HG02943 (cell line): ENCODE results near the gene BCL7A.
"Not testable (repeated sequence)": the region's sequence is repeated elsewhere in the genome, so short reads cannot be mapped to it uniquely, and the experiment has no call there.

Experiments
- ATAC-seq: cut with Tn5 transposase; IDR thresholded peaks from one replicate; pipeline ENCODE4 v1.9.1; 2021; ENCODE audit warnings: mild to moderate bottlenecking, low read depth, moderate library complexity; ENCODE audit not compliant: unreplicated experiment

The BCL7A gene

DNA sequence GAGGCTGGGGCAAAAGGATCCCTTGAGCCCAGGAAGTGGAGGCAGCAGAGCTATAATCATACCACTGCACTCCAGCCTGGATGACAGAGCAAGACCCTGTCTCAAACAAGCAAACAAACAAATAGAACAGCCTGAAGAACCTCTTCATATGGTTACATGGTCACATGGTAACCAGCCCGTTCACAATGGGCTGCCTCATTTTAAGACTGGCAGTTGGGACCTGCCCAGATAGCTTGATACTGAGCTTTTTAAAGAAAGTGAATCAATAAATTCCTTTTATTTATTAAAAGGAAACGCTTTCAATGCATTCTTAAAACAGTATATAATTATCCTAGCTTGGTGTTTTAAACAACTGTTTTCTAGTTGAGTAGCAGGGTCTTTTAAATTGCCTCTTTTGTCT lies 67.4 kb downstream of the BCL7A start:
- ATAC-seq = no peak

GRCh38 chr12:122090759-122091515 lies 69.3 kb downstream of the BCL7A start:
- no peak for ATAC-seq

DNA sequence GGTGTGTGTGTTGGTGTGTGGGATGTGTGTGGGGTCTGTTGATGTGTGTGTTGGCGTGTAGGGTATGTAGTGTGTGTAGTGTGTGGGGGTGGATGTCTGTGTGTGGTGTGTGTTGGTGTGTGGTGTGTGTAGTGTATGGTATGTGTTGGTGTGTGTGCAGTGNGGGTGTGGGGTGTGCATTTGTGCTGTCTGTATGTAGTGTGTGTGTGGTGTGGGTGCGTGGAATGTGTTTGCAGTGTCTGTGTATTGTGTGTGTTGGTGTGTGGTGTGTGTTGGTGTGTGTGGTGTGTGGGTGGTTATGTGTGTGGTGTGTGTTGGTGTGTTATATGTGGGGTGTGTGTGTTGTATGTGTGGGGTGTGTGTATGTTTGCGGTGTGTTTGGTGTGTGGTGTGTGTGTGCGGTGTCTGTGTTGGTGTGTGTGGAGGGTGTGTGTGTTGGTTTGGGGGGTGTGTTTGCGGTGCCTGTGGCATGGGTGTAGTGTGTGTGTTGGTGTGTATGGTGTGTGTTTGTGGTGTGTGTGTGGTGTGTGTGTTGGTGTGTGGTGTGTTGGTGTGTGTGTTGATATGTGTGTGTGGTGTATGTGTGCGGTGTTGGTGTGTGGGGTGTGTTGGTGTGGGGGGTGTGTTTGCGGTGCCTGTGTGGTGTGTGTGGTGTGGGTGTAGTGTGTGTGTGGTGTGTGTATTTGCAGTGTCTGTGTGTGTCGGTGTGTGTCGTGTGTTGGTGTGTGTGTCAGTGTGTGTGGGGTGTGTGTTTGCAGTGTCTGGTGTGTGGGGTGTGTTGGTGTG lies 71.6 kb downstream of the BCL7A start:
- ATAC-seq = no peak

DNA sequence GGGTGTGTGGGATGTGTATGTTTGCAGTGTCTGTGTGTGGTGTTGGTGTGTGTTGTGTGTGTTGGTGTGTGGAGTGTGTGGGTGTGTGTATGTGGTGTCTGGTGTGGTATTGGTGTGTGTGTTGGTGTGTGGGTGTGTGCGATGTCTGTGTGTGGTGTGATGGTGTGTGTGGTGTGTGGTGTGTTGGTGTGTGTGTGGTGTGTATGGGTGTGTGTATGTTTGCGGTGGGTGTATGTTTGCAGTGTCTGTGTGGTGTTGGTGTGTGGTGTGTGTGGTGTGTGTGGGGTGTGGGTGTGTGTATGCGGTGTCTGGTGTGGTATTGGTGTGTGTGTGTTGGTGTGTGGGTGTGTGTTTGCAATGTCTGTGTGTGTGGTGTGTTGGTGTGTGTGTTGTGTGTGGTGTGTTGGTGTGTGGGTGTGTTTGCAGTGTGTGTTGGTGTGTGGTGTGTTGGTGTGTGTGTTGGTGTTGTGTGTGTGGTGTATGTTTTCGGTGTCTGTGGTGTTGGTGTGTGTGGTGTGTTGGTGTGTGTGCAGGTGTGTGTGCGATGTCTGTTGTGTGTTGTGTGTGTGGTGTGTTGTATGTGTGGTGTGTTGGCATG lies 72.6 kb downstream of the BCL7A start:
- no peak for ATAC-seq

GRCh38 chr12:122094735-122095631 lies 73.3 kb downstream of the BCL7A start:
- no peak for ATAC-seq

- no peak for ATAC-seq
Measured at GRCh38 chr12:122096014-122096413, 74.3 kb downstream of the BCL7A start.

DNA sequence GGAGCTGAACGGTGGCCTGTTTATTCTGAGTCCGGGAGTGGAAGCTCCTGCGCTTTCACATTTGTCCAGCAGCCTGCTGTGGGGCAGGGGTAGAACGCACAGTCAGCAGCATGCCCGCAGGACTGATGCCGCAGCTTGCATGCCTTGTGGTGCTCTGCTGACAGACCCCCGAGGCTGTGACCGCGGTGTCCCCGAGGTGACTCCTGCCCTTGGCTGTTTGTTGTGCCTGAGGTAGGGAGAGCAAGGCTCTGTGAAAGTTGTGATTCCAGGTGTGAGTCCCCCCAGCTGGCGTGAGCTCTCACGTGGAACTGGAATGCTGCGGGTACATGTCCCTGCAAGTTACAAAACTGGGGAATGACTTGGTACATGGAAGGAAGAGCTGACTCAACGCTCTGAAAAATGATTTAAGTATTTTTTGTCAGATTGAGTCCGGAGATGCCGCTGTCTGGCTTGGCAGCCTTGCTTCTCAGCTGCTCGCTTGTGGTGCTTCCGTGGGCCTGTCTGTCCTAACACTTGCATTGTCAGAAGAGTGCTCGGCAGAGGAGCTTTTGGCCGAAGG lies 75.0 kb downstream of the BCL7A start:
- no peak for ATAC-seq

GRCh38 chr12:122097584-122097926 lies 75.9 kb downstream of the BCL7A start:
- ATAC-seq = no peak

DNA sequence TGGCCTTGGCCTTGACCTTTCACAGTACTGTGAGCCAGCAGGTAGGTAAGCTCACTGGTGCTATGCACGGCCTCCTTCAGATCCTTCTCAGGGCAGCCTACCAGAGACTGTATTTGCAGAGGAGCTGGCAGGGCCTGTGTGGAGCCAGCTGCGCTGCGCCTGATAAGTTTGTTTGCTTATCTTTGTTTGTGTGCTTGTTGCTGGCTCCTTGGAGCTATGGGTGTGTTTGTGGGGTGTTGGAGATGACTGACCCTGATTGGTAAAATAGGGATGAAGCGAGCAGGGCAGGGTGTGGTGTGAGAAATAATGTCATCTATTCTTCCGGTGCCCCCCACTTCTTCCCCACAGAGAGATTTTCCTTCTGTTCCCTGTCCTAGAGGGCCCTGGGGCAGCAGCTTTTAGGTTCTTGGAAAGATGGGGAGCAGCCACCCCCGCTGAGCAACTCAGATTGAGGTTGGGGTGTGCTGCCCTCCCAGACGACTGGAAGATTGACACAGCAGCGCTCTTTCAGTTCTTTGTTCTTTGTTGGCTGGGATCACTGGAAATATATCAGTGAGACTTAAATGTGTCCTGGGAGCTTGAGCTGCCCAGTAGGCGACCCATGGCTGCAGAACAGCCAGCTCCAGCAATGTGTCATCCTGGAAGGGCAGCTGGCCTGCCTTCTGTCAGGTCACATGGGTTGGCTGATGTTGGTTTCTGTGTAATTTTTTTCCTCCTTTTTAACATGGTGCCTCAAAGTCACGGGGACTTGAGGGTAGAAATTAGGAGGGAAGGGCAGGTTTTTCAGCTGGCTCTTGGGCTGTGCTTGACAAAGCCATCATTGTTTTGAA lies 76.5 kb downstream of the BCL7A start:
- no peak for ATAC-seq

DNA sequence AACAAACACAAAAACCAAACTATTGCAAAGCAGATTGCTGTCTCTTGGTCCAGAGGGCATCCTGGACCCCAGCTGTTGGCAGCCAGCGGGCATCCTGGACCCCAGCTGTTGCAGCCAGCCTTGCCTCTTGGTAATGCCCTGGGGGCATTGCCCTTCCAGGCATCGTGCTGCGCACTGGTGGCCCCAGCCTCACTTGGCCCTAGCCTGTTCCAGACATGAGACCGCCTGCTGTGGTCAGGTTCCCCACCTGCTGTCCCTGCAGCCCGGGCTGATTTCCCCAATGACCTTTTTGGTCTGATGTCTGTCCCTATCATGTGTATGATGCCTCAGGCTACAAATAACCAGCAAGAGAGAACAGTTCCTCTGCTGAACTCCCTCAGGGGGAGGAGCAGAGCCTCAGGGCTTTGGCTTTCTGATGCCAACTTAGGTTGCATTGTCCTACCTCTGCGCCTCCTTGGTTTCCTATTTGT lies 77.6 kb downstream of the BCL7A start:
- no peak for ATAC-seq

GRCh38 chr12:122099856-122100255 lies 78.2 kb downstream of the BCL7A start:
- no peak for ATAC-seq

DNA sequence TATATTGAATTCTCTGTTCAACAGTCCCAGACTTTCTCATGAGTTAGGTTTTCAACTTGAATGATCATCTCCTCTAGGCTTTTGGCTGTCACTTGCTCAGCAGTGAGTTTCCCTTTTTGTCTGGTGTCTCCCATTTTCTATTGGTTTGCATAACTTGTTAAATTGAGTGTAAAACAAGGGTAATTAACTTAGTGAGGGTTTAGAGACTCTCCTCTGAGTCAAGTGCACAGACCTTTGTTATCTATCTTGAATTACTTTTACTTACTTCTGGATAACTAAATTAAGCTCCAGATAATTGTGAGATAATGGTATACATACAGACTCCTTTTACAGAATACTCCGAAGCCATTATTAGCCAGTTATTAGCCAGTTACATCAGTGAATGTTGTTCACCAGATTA lies 78.9 kb downstream of the BCL7A start:
- ATAC-seq = no peak

DNA sequence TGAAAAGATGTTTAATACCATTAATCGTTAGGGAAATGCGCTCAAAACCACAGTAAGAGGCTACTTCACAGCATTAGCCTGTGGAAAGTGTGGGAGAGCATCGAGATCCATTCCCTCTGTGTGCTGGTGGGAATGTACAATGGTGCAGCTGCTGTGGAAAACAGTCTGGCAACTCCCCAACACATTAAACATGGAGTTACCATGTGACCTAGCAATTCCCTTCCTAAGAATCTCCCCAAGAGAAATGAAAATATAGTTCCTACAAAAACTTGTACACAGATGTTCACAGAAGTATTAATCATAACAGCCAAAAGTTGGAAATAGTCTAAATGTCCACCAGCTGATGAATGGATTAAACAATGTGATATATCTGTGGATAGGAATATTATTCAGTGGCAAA lies 80.6 kb downstream of the BCL7A start:
- ATAC-seq = no peak

DNA sequence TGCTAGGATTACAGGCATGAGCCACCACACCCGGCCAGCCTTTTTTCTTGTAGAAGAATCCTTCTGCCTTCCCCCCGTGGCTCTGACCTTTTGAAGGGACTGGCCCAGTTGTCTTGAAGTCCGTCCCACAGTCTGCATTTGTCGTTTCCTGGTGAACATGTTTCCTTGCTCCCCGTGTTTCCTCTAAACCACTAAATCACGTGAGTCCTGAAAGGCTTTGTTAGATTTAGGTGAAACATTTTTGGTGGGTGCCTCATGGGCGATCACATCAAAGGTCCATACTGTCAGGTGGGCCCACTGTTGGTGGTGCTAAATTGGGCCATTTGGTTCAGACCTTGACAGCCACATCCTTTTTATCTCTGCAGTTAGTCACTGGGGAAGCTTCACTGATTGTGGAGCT lies 83.2 kb downstream of the BCL7A start:
- ATAC-seq = no peak

GRCh38 chr12:122105496-122105895 lies 83.8 kb downstream of the BCL7A start:
- ATAC-seq = not testable (repeated sequence)

DNA sequence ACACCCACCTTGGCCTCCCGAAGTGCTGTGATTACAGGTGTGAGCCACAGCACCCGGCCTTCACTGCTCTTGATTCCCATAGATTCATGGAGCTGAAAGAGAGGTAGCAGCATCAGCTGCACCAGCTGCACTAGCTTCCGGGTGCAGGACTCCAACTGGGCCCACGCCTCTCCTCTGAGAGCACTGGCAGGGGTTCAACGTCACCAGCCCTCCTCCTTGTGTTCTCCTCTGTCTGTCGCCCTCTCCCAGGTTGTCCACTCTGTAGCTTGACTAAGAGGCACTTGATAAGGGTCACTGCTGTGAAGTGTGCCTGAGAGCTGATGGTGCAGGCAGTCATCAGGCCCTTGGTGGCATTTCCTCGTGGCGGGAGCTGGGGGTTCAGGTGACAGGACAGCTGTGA lies 85.2 kb downstream of the BCL7A start:
- ATAC-seq = no peak

DNA sequence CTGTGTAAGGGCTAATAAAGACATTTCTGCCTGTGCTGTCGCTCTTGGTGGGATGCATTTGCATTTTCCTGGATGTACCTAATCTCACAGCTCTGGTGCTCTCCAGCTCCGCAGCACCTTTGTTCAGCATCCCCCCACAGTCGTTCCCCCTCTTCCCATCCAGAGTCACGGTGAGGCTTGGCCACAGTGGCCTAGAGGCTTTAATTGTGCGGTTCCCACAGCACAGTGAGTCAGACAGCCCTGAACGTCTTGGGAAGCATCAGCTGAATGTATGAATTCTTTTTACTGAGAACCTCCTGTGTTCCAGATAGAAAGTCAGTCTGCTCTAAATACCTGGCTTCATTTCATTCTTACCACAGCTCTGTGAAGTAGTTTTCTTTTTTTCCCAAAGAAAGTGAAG lies 85.6 kb downstream of the BCL7A start:
- no peak for ATAC-seq

DNA sequence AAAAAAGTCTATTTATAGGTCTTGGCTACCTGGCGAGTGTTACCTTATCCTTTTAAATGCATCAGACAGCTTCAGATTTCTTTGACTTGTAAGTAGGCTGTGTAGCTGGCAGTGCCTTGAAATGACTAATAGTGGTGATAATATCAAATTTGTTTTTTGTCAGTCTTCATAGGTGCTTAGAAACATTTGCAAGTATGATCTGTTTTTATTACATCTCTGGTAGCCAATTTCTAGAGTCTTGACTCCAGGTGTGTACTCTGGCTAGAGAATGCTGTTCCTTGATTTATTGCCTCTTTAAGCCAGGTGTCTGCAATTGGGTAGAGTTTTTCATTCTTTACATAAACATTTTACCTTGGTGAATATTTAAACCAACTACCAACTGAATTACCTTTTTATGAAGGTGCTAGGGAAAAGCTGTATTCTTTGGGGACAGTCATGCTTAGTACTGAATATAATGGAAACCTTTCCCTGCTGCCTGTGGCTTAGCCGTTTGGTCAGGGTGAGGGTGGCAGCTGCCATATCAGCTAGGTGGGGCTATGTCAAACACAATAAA lies 89.5 kb downstream of the BCL7A start:
- no peak for ATAC-seq
